ENCODE measurements around the gene PDCD7. TPM values are rescaled to one million over a fixed set of nuclear protein-coding genes. Genes with fewer than 3 reads are reported as not detected.
"Not testable (repeated sequence)": the region's sequence is repeated elsewhere in the genome, so short reads cannot be mapped to it uniquely, and the experiment has no call there.

PDCD7 gene
- polyA plus RNA-seq, 1 of the 3 experiments (the other 2 are of a cell fraction) = 15.3 TPM

- no peaks in the 10 kb centered on the region for H3K27me3 ChIP-seq (ENCODE audit: insufficient read depth)
- H3K9me3 ChIP-seq = no peaks in the 10 kb centered on the region
- no peak overlapping the region for H3K4me2 ChIP-seq
- no peaks in the 10 kb centered on the region for H3K9me2 ChIP-seq
- H3K36me3 ChIP-seq (replicated peaks in 1 of 2; ENCODE audit: control insufficient read depth in 1 of 2, insufficient read depth in 2 of 2, low read length in 1 of 2) = peaks cover 20 to 57% of the 10 kb centered on the region in 2 experiments
- no peaks in the 10 kb centered on the region for H3F3A ChIP-seq (replicated peaks; ENCODE audit: insufficient read depth)
- H3K9ac ChIP-seq = no peak overlapping the region
- H4K20me1 ChIP-seq (ENCODE audit: insufficient read depth) = no peaks in the 10 kb centered on the region
- no peak overlapping the region for H3K27ac ChIP-seq (ENCODE audit: low read depth in 2 of 2, low read length in 1 of 2)
- POLR2A ChIA-PET = no interaction called here
- WGBS (ENCODE audit: low lambda C conversion rate) = 89% methylated on average over 7 of the region's 7 CpGs
- H3K4me3 ChIP-seq (ENCODE audit: low read depth in 2 of 2, low read length in 1 of 2) = no peak overlapping the region
- no peak for DNase-seq
- no peaks in the 10 kb centered on the region for H3K4me1 ChIP-seq (ENCODE audit: control insufficient read depth in 1 of 2, insufficient read depth in 2 of 2, low read depth in 1 of 2, low read length in 1 of 2)
- no peak overlapping the region for H2AFZ ChIP-seq (ENCODE audit: low read depth)
- TF ChIP-seq NRF1 (IDR thresholded peaks at IDR 0.05; ENCODE audit: low read depth, low read length) (no peak), SMC3 (IDR thresholded peaks at IDR 0.05; ENCODE audit: low read depth, low read length) (no peak), MEF2A (IDR thresholded peaks at IDR 0.05; ENCODE audit: borderline replicate concordance, low read depth) (no peak), RCOR1 (IDR thresholded peaks at IDR 0.05; ENCODE audit: low read length) (no peak), FOXM1 (IDR thresholded peaks at IDR 0.05; ENCODE audit: low read depth) (no peak), PBX3 (IDR thresholded peaks at IDR 0.05) (no peak)
- no peaks in the 10 kb centered on the region for H3K79me2 ChIP-seq (ENCODE audit: insufficient read depth)
- CTCF ChIA-PET = interaction anchor here (1.0 to 6.1 kb wide), 7 partner anchors 14 to 198 kb away, joined by 3 to 109 read pairs (median 7); no protein-coding TSS in a partner anchor
Observed at GRCh38 chr15:65100442-65100841, 33.2 kb downstream of the PDCD7 start.

- H3K9me3 ChIP-seq; H4K20me1 ChIP-seq (ENCODE audit: insufficient read depth); H2AFZ ChIP-seq (ENCODE audit: low read depth); POLR2A ChIA-PET; H3K27ac ChIP-seq (ENCODE audit: low read depth in 2 of 2, low read length in 1 of 2); H3K4me2 ChIP-seq; DNase-seq; H3K4me1 ChIP-seq (ENCODE audit: control insufficient read depth in 1 of 2, insufficient read depth in 2 of 2, low read depth in 1 of 2, low read length in 1 of 2); H3F3A ChIP-seq (replicated peaks; ENCODE audit: insufficient read depth); H3K79me2 ChIP-seq (ENCODE audit: insufficient read depth); H3K4me3 ChIP-seq (ENCODE audit: low read depth in 2 of 2, low read length in 1 of 2); H3K27me3 ChIP-seq (ENCODE audit: insufficient read depth); H3K9ac ChIP-seq; H3K9me2 ChIP-seq: not testable (repeated sequence)
- peaks cover 20 to 59% of the 10 kb centered on the region in 2 experiments for H3K36me3 ChIP-seq (replicated peaks in 1 of 2; ENCODE audit: control insufficient read depth in 1 of 2, insufficient read depth in 2 of 2, low read length in 1 of 2)
- 93% methylated on average over 10 of the region's 10 CpGs for WGBS (ENCODE audit: low lambda C conversion rate)
- CTCF ChIA-PET = interaction anchor here (0.6 to 6.1 kb wide), 5 partner anchors 13 to 403 kb away, joined by 3 to 109 read pairs (median 3); no protein-coding TSS in a partner anchor
Observed at GRCh38 chr15:65099801-65100200, 33.8 kb downstream of the PDCD7 start.

- H3K79me2 ChIP-seq (ENCODE audit: insufficient read depth) = no peaks in the 10 kb centered on the region
- H3F3A ChIP-seq (replicated peaks; ENCODE audit: insufficient read depth) = no peaks in the 10 kb centered on the region
- TF ChIP-seq ZBTB33 (IDR thresholded peaks at IDR 0.05; ENCODE audit: borderline replicate concordance, low read depth) (no peak), CTCF (IDR thresholded peaks at IDR 0.05) (no peak), FOSL2 (IDR thresholded peaks at IDR 0.05; ENCODE audit: borderline replicate concordance, low read depth) (no peak), POLR2AphosphoS5 (IDR thresholded peaks at IDR 0.05; ENCODE audit: low read depth, low read length) (no peak), JUND (IDR thresholded peaks at IDR 0.05) (no peak), MXI1 (IDR thresholded peaks at IDR 0.05; ENCODE audit: low read depth, low read length) (no peak)
- H3K27me3 ChIP-seq (ENCODE audit: insufficient read depth) = no peaks in the 10 kb centered on the region
- no peaks in the 10 kb centered on the region for H4K20me1 ChIP-seq (ENCODE audit: insufficient read depth)
- peaks cover 20 to 59% of the 10 kb centered on the region in 2 experiments for H3K36me3 ChIP-seq (replicated peaks in 1 of 2; ENCODE audit: control insufficient read depth in 1 of 2, insufficient read depth in 2 of 2, low read length in 1 of 2)
- ChIA-PET CTCF (interaction anchor here (0.6 to 6.1 kb wide), 4 partner anchors 13 to 403 kb away, joined by 3 to 109 read pairs (median 4); no protein-coding TSS in a partner anchor), POLR2A (no interaction called here)
- no peak overlapping the region for H2AFZ ChIP-seq (ENCODE audit: low read depth)
- no peak overlapping the region for H3K4me3 ChIP-seq (ENCODE audit: low read depth in 2 of 2, low read length in 1 of 2)
- no peak overlapping the region for H3K27ac ChIP-seq (ENCODE audit: low read depth in 2 of 2, low read length in 1 of 2)
- no peak overlapping the region for H3K9ac ChIP-seq
- H3K4me2 ChIP-seq = no peak overlapping the region
- DNase-seq = no peak
- no peaks in the 10 kb centered on the region; a peak in 1 of 4 replicates for H3K4me1 ChIP-seq (ENCODE audit: control insufficient read depth in 1 of 2, insufficient read depth in 2 of 2, low read depth in 1 of 2, low read length in 1 of 2)
- H3K9me3 ChIP-seq = no peaks in the 10 kb centered on the region
- 100% methylated on average over 3 of the region's 5 CpGs for WGBS (ENCODE audit: low lambda C conversion rate)
- no peaks in the 10 kb centered on the region for H3K9me2 ChIP-seq
Observed at GRCh38 chr15:65099336-65099735, 34.3 kb downstream of the PDCD7 start.
